ENCODE results near the gene COA1.

Gene COA1

GRCh38 chr7:43753843-43754242 is 24.5 kb upstream of the COA1 start:
- H3K36me3 ChIP-seq = no peaks in the 10 kb centered on the region
- H3K4me1 ChIP-seq = peaks cover 21% of the 10 kb centered on the region
- no peak for TF ChIP-seq CTCF (IDR thresholded peaks at IDR 0.05; ENCODE audit: low read depth, low read length)
- H3K9me3 ChIP-seq = 0 out of 2 replicates have a peak, but pooled peaks cover 4% of the 10 kb centered on the region
- DNase-seq = no peak
- no peak overlapping the region for H3K4me3 ChIP-seq (ENCODE audit: low read depth, low read length)
- no peaks in the 10 kb centered on the region for H3K27me3 ChIP-seq

DNA sequence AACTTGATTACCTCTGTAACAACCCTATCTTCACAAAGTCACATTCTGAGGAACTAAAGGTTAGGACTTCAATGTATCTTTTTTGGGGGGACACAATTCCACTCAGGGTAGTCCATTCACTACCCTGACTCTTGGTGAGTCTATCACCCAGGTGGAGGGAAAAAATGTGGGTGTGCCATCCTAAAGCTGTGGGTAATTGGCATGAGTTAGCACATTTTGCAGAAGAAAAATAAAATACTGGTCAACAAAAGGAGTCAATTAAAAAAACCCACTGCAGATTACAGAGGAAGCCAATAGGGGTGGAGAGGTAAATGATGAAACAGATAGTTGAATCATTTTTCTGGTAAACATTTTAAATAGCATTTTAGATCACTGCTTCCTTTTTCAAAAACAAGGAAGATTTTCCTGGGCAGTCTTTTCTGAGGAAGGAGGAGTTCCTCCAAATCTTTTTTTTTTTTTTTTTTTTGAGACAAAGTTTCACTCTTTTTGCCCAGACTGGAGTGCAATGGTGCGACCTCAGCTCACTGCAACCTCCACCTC is 24.0 kb upstream of the COA1 start:
- DNase-seq = no peak

DNA sequence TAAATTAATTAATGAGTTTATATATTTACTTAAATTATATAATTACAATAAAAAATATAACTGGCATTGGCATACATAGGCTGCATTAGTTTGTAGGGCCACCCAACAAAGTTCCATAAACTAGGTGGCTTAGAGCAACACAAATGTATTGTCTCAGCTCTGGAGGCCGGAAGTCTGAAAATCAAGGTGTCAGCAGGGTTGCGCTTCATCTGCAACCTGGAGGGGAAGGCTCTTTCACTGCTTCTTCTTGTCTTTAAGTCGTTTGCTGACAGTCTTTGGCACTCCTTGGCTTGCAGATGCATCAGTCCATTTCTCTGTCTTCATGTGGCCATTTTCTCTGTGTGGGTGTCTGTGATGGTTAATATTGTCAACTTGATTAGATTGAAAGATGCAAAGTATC is 23.1 kb upstream of the COA1 start:
- peaks cover 21% of the 10 kb centered on the region for H3K4me1 ChIP-seq
- no peaks in the 10 kb centered on the region for H3K36me3 ChIP-seq
- 0 out of 2 replicates have a peak, but pooled peaks cover 4% of the 10 kb centered on the region for H3K9me3 ChIP-seq
- no peak overlapping the region for H3K4me3 ChIP-seq (ENCODE audit: low read depth, low read length)
- no peak for TF ChIP-seq CTCF (IDR thresholded peaks at IDR 0.05; ENCODE audit: low read depth, low read length)
- DNase-seq = no peak
- H3K27me3 ChIP-seq = no peaks in the 10 kb centered on the region

More for the DNA sequence above, 24.0 kb upstream of the COA1 start:
- Histone ChIP-seq H3K4me1 (peaks cover 21% of the 10 kb centered on the region), H3K9me3 (0 out of 2 replicates have a peak, but pooled peaks cover 4% of the 10 kb centered on the region), H3K36me3 (no peaks in the 10 kb centered on the region), H3K27me3 (no peaks in the 10 kb centered on the region), H3K4me3 (ENCODE audit: low read depth, low read length) (no peak overlapping the region)
- no peak for TF ChIP-seq CTCF (IDR thresholded peaks at IDR 0.05; ENCODE audit: low read depth, low read length)

DNA sequence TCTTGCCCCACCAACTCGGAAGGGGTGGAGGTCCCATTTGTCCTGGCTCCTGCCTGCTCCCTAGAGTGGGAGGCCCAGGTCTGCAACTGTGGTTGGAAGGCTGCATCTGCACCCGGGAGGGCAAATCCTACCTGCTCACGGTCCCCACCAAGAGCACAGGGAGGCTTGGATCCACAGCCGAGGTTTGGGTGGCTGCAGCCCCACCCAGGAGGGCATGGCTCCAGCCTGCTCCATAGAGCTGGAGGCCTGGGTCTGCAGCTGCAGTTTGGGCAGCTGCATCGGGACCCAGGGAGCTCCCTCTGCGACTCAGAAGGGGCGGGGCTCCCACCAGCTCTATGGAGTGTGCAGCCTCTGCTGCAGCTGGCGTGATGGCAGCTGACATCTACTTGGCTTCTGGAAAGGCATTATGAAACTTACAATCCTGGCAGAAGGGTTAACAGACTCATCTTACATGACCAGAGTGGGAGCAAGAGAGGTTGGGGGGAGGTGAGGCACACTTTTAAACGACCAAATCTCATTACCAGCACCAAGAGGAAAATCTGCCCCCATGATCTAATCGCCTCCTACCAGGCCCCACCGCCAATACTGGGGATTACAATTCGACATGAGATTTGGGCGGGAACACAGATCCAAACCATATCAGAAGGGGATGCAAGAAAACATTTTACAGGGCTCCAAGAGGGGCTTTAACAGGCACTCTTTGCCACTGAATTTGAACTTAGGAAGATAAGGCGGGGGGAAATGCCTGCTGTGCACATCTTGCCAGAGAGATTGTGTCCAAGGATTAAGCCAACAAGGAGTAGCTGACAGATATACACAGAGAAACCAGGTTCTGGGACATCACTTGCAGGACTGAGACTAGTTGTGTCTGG is 20.9 kb upstream of the COA1 start:
- DNase-seq = peak; percentile 83
- 0 out of 2 replicates have a peak, but pooled peaks cover 4% of the 10 kb centered on the region for H3K9me3 ChIP-seq
- peak overlapping the region; percentile 9; the same call in 1 of the 2 replicates for H3K4me3 ChIP-seq (ENCODE audit: low read depth, low read length)
- H3K4me1 ChIP-seq = peaks cover 11% of the 10 kb centered on the region
- no peaks in the 10 kb centered on the region for H3K36me3 ChIP-seq
- TF ChIP-seq CTCF (IDR thresholded peaks at IDR 0.05; ENCODE audit: low read depth, low read length) = no peak
- H3K27me3 ChIP-seq = no peaks in the 10 kb centered on the region

- Histone ChIP-seq H3K4me3 (ENCODE audit: low read depth, low read length) (no peak overlapping the region), H3K9me3 (0 out of 2 replicates have a peak, but pooled peaks cover 4% of the 10 kb centered on the region), H3K27me3 (no peaks in the 10 kb centered on the region), H3K36me3 (no peaks in the 10 kb centered on the region), H3K4me1 (peaks cover 8% of the 10 kb centered on the region)
- no peak for TF ChIP-seq CTCF (IDR thresholded peaks at IDR 0.05; ENCODE audit: low read depth, low read length)
- DNase-seq = no peak
Measured at GRCh38 chr7:43749383-43749940, 20.1 kb upstream of the COA1 start.
